ENCODE measurements around the gene MAST3.

DNA sequence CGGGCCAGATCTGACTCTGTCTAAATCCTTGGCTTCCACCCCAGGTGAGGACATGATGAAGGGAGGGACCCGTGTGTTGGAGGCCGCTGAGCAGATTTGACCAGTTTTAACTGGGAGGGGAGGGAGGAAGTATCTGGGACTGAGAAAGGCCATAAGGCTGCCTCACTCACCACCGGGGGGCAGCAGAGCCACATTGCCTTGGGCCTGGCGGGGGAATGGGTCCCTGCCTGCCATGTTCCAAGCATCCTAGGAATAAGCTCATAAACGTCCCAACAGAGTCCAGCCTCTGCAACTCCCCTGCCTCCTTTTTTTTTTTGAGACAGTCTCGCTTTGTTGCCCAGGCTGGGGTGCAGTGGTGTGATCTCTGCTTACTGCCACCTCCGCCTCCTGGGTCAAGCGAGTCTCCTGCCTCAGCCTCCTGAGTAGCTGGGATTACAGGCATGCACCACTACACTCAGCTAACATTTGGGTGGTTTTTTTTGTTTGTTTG is 15.5 kb downstream of the MAST3 start:
- TF ChIP-seq POLR2A (IDR thresholded peaks at IDR 0.05) (no peak), POLR2AphosphoS5 (IDR thresholded peaks at IDR 0.05) (no peak), EP300 (IDR thresholded peaks at IDR 0.05; ENCODE audit: low read depth) (no peak)
- TF ChIP-seq, protein P1, sequence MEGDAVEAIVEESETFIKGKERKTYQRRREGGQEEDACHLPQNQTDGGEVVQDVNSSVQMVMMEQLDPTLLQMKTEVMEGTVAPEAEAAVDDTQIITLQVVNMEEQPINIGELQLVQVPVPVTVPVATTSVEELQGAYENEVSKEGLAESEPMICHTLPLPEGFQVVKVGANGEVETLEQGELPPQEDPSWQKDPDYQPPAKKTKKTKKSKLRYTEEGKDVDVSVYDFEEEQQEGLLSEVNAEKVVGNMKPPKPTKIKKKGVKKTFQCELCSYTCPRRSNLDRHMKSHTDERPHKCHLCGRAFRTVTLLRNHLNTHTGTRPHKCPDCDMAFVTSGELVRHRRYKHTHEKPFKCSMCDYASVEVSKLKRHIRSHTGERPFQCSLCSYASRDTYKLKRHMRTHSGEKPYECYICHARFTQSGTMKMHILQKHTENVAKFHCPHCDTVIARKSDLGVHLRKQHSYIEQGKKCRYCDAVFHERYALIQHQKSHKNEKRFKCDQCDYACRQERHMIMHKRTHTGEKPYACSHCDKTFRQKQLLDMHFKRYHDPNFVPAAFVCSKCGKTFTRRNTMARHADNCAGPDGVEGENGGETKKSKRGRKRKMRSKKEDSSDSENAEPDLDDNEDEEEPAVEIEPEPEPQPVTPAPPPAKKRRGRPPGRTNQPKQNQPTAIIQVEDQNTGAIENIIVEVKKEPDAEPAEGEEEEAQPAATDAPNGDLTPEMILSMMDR (IDR thresholded peaks at IDR 0.05), result peak; percentile 78 to 91 (median 86)

All from transverse colon (tissue), 4 donors.